ENCODE measurements around the gene NDUFS7.

Gene NDUFS7

DNA sequence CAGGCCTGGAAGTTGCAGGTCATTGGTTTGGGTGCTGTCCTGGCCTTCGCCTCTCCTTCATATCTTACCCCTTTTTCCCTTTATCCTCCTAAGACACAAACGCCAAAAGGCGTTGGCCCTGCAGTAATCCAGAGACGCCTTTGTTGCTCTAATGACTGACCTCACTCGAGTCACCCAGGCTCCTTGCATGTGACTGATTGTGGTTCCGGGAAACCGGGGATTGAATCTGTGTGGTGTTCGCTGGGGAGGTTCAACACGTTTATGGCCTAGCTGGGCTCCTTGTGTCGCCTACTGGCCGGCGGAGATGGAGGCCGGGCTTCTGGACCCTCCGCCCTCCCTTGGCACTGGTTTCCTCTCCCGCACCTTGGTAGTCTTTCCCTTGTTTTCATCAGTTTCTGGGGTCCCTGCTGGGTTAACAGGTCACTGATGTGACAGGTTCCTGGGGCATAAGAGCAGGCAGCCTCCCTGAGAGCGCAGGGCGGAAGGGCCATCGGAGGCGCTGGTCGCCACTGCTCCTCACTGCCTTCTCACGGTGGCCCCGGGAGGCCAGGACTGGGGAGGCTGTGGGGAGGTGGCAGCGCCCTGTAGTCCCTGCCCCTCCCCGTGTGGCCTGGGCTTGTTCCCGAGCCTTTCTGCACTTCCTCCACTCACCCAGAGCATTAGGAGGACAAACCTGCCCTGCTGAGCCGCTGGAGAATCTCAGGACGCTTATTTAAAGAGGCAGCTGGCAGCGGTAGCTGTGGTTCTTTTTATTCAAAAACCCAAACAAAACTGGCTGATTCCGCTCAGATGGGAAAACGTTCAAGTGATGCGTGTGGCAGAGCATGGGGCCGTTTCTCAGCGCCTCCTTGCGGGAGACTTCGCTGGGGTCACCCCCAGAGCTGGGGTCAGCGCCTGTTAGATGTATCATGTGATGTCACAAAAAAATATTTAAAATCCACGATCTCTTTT, 18.1 kb upstream of the NDUFS7 start:
- TF ChIP-seq, protein P1, sequence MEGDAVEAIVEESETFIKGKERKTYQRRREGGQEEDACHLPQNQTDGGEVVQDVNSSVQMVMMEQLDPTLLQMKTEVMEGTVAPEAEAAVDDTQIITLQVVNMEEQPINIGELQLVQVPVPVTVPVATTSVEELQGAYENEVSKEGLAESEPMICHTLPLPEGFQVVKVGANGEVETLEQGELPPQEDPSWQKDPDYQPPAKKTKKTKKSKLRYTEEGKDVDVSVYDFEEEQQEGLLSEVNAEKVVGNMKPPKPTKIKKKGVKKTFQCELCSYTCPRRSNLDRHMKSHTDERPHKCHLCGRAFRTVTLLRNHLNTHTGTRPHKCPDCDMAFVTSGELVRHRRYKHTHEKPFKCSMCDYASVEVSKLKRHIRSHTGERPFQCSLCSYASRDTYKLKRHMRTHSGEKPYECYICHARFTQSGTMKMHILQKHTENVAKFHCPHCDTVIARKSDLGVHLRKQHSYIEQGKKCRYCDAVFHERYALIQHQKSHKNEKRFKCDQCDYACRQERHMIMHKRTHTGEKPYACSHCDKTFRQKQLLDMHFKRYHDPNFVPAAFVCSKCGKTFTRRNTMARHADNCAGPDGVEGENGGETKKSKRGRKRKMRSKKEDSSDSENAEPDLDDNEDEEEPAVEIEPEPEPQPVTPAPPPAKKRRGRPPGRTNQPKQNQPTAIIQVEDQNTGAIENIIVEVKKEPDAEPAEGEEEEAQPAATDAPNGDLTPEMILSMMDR (IDR thresholded peaks at IDR 0.05; ENCODE audit: insufficient read depth, low read depth, low read length, missing control alignments), result no peak
- H3K4me3 ChIP-seq (ENCODE audit: low read length), result no peak overlapping the region
- DNase-seq (ENCODE audit: low read depth), result no peak

DNA sequence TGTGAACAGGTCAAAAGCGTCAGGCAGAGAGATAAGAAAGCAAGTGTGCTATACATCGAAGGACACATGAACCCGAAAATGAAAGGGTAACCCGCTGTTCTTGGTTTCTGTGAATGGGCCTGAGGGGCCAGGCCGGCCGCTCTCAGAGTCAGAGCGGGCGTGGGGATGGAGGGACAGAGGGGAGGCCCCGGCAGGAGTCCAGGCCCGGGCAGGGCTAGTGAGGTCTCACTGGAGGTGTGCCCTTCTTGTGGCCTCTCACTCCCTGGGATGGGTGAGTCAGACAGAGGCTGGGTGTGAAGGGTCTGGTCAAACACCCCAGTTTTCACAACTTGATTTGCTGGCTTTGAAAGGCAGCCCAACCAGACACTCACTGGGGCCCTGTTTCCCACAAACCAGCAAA, 17.4 kb upstream of the NDUFS7 start:
- TF ChIP-seq, protein P1 (IDR thresholded peaks at IDR 0.05; ENCODE audit: insufficient read depth, low read depth, low read length, missing control alignments), result no peak
- DNase-seq (ENCODE audit: low read depth), result no peak
- no peak overlapping the region for H3K4me3 ChIP-seq (ENCODE audit: low read length)

DNA sequence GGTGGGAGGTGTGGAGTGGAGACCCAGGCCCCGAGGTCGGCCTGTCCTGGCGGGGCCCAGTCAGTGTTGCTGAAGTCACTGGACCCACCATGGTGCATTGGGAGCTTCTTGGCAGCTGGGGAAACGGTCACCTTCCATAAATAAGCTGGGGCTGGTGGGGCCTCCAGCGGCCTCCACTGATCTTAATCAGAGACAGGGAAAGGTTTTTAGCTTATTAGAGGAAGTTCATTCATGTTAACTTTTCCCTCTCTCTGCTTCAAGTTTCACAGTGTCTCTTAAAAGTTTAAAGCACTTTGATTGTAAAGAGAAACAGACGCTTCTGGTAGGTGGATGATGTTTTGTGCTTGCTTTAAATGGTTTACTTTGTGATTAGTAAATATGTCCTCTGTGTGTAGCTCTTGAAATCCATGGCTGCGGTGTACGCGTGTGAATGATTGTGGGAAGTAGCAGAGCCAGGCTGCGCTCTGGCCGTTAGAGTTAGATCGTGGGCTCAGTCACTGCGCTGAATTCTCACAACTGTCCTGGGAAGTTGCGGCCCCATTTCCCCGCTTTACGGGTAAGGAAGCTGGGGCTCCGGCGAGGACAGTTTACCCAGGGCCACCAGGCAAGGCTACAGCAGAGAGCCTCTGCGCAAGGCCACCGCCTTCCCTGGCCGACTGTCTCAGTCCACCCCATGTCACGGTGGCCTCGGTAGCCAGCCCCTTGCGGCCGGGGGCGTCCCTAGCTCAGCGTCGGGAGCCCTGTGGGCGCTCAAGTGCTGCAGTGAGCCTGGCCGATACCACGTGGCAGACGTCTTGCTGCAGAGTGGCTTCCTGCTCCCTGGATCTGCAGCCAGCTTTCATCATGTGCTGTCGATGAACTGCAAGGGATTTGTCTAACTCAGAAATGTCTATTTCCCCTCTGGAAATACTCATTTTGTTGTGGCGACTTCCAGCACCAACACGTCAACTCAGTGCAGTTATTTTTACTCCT, 16.5 kb upstream of the NDUFS7 start:
- DNase-seq (ENCODE audit: low read depth), result no peak
- no peak overlapping the region for H3K4me3 ChIP-seq (ENCODE audit: low read length)
- TF ChIP-seq, protein P1 (IDR thresholded peaks at IDR 0.05; ENCODE audit: insufficient read depth, low read depth, low read length, missing control alignments), result no peak

DNA sequence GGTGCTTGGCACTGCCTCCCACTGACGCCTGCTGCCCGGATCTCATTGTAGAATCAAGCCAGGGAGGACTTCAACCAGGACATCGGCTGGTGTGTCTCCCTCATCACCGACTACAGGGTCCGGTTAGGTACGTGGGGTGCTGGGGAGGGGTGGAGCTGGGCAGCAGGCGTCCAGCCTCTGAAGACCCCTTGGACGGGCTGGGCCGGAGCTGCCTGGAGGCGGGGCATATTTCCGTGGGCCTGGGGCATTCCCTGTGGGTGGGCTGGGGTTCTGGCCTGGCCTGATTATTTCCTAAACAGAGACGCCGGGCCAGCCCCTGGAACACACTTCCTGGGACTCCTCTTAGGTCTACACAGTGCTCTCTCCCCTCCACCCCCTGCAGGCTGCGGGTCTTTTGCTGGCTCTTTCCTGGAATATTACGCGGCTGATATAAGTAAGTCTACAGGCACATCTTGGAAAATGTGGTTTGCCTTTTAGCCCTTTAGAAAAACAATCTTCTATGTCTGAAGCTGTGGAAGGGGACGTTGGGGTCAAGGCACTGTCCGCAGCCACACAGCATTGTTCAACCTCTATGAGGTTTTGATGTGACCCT, 14.4 kb upstream of the NDUFS7 start:
- TF ChIP-seq, protein P1 (IDR thresholded peaks at IDR 0.05; ENCODE audit: insufficient read depth, low read depth, low read length, missing control alignments), result no peak
- H3K4me3 ChIP-seq (ENCODE audit: low read length), result no peak overlapping the region
- DNase-seq (ENCODE audit: low read depth), result no peak

DNA sequence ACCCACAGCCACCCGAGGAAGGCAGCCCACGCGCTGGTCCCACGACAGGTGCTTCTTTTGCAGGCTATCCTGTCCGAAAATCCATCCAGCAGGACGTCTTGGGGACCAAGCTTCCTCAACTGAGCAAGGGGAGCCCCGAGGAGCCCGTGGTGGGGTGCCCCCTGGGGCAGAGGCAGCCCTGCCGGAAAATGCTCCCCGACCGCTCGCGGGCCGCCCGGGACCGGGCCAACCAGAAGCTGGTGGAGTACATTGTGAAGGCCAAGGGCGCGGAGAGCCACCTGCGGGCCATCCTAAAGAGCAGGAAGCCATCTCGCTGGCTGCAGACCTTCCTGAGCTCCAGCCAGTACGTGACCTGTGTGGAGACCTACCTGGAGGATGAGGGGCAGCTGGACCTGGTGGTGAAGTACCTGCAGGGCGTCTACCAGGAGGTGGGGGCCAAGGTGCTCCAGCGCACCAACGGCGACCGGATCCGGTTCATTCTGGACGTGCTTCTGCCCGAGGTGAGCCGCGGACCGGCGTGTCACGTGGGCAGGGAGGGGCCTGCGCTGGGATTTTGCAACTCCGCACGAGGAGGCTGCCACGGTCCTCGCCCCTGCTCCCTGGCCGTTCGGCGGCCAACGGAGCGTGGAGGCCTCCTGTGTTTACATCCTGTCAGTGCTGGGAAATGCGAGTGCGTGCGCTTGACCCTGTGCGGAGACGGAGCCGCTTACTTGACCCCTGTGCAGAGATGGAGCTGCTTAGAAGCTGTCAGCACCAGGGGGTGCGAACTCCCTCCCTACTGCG, 12.9 kb upstream of the NDUFS7 start:
- no peak for DNase-seq (ENCODE audit: low read depth)
- TF ChIP-seq, protein P1 (IDR thresholded peaks at IDR 0.05; ENCODE audit: insufficient read depth, low read depth, low read length, missing control alignments), result no peak
- H3K4me3 ChIP-seq (ENCODE audit: low read length), result no peak overlapping the region

DNA sequence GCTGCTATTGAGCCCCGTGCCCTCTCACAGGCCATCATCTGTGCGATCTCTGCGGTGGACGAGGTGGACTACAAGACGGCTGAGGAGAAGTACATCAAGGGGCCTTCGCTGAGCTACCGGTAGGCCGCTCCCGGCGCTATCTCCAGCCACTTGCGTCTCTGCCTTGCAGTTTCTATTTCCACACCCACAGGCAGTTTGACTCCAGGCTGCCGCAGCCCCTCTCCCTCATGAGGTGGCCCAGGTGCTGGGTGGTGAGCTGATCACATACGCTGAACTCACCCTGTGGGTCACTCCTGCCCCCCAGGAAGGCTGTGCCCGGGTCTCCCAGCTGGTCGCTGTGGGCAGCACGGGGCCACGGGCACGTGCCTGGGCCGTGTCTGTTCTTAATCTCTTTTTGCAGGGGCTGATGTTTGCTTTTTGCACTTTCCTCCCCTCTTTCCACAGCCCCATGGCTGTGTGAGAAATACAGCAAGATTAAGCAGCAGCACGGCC, 10.6 kb upstream of the NDUFS7 start:
- DNase-seq (ENCODE audit: low read depth), result no peak
- H3K4me3 ChIP-seq (ENCODE audit: low read length), result no peak overlapping the region
- TF ChIP-seq, protein P1 (IDR thresholded peaks at IDR 0.05; ENCODE audit: insufficient read depth, low read depth, low read length, missing control alignments), result no peak

Data from epithelial cell of esophagus (primary cell).